Pancreas (tissue), 10 donors: ENCODE data around the gene S100PBP. TPM values are rescaled to one million over a fixed set of nuclear protein-coding genes. Genes with fewer than 3 reads are reported as not detected.

Source experiments
- ATAC-seq, 4 donors: fragments of 200-7000 bp; cut with Tn5 transposase; one replicate each; pipeline versions ENCODE4 v1.8.0 to v1.9.1; 2020; ENCODE audit warnings: mild to moderate bottlenecking in 4 of 4, moderate library complexity in 4 of 4
- DNase-seq, 6 donors: peaks; one replicate each; pipeline ENCODE4 v3.0.0-alpha.2; 2020
- FAIRE-seq: peaks from 2 replicates; lab custom pipeline; 2012; peaks lifted over from hg19 to GRCh38; lab: Jason Lieb, UNC
- H3K27ac ChIP-seq, 4 donors: fragments of 200-600 bp; sonication (generic); 1 replicate in 3 of 4; 2 replicates in 1 of 4; pipeline versions ENCODE4 v1.5.0 to v1.8.0; 2020
- H3K27me3 ChIP-seq, 4 donors: fragments of 200-600 bp; one replicate each; pipeline ENCODE4 v1.8.0; 2021
- H3K36me3 ChIP-seq, 3 donors: fragments of 200-600 bp; sonication (generic) in 1 of 3; one replicate each; pipeline versions ENCODE4 v1.5.0 to v1.8.0; 2020 to 2021
- H3K4me1 ChIP-seq, 3 donors: fragments of 200-600 bp; one replicate each; pipeline ENCODE4 v1.8.0; 2021
- H3K4me3 ChIP-seq, 4 donors: fragments of 200-600 bp; sonication (generic) in 2 of 4; one replicate each; pipeline versions ENCODE4 v1.5.0 to v1.8.0; 2020 to 2021
- H3K9me3 ChIP-seq, 4 donors: fragments of 200-600 bp; one replicate each; pipeline ENCODE4 v1.8.0; 2021
- CTCF ChIP-seq, 4 donors: fragments of 200-600 bp; sonication (generic) in 3 of 4; IDR thresholded peaks; one replicate each; pipeline versions ENCODE4 v1.5.0 to v1.8.0; 2021; ENCODE audit warnings: antibody characterized with exemption in 4 of 4
- WGBS, 2 donors: extraction: QIAGEN DNeasy Blood & Tissue Kit; methylation state at CpG; one replicate each; pipeline ENCODE4 v1.1.7; 2013; 5-methylcytosine and 5-hydroxymethylcytosine counted together
- intact Hi-C, 3 donors: fragments of 100-400 bp; cut with DNase I; formaldehyde crosslinking; loops; one replicate each; pipeline versions ENCODE4 v1.11.1 to v1.14.2; 2022
- polyA plus RNA-seq, 2 donors: library from polyadenylated mRNA; stranded (reverse); fragments of 200-250 nt; gene quantifications; one replicate each; pipeline ENCODE4 v1.2.3, GENCODE V29; 2013
- total RNA-seq, 6 donors: library from RNA; stranded (reverse); fragmentation: NEBNext Ultra II Directional in 4 of 6; extraction: Animal tissue kit (Norgen Biotek cat#: 25700) in 4 of 6; gene quantifications; one replicate each; pipeline versions ENCODE4 v1.2.1 to v1.2.4, GENCODE V29; 2021 to 2023
- donor health status: healthy with polysubstance abuse.
- donor health status: DM: no; HTN: no; CAD: no; lungs with moderate emphysema.
- donor health status: DM: no; HTN: no; CAD: no.
- donor health status: control.
- donor health status: control.
- donor health status: Bipolar disorder and iron deficiency.
- donor health status: DM: yes; HTN: yes; CAD: no.
- donor health status: DM: no; HTN: no; CAD: no.
- donor health status: DM: no; HTN: no; CAD: no.
- donor health status: DM: yes; HTN: yes; CAD: no.

The S100PBP gene
- total and polyA plus RNA-seq, 8 donors: 7.6 to 20.2 (median 11.8) TPM

- H3K4me1 ChIP-seq: no peaks in the 10 kb centered on the region
- H3K4me3 ChIP-seq: peak within 1 kb of the TSS in 3 of 4 donors; percentile 16 to 48 (median 40)
- no peaks in the 10 kb centered on the region for H3K36me3 ChIP-seq
- 2 to 3% methylated on average over 28 to 99 of the region's 99 CpGs for WGBS, 2 donors
- intact Hi-C loops: loop anchor here in 1 of 3 donors (5.0 kb wide), 1 partner anchor 163 kb away; no protein-coding TSS in a partner anchor
- no peak for TF ChIP-seq CTCF (IDR thresholded peaks at IDR 0.05)
- ATAC-seq (peak; percentile 63 to 85 (median 76)), DNase-seq (peak in 4 of 6 donors; percentile 15 to 78 (median 42)), FAIRE-seq (no peak)
- no peaks in the 10 kb centered on the region for H3K9me3 ChIP-seq
- no peaks in the 10 kb centered on the region for H3K27me3 ChIP-seq
- H3K27ac ChIP-seq: no peak within 1 kb of the TSS
Observed at GRCh38 chr1:32870615-32871363, 53.3 kb downstream of the S100PBP start, which contains the start of gene FNDC5. FNDC5 (minus strand) TSS chr1:32870912.

GRCh38 chr1:32871364-32872191 lies 54.1 kb downstream of the S100PBP start:
- no peak for TF ChIP-seq CTCF (IDR thresholded peaks at IDR 0.05)
- no peaks in the 10 kb centered on the region for H3K9me3 ChIP-seq
- H3K4me3 ChIP-seq: peak overlapping the region in 2 of 4 donors; percentile 40 to 48
- no peaks in the 10 kb centered on the region for H3K27me3 ChIP-seq
- no peaks in the 10 kb centered on the region for H3K36me3 ChIP-seq
- ATAC-seq: peak in 1 of 4 donors; percentile 9
- 61 to 66% methylated on average over 13 of the region's 13 CpGs for WGBS, 2 donors
- H3K4me1 ChIP-seq: no peaks in the 10 kb centered on the region
- DNase-seq: peak in 1 of 6 donors; percentile 12
- intact Hi-C loops: loop anchor here in 1 of 3 donors (5.0 kb wide), 1 partner anchor 164 kb away; no protein-coding TSS in a partner anchor
- no peak for FAIRE-seq
- no peak overlapping the region for H3K27ac ChIP-seq

GRCh38 chr1:32872192-32872460 lies 54.7 kb downstream of the S100PBP start:
- DNase-seq: peak in 1 of 6 donors; percentile 6
- no peaks in the 10 kb centered on the region for H3K4me1 ChIP-seq
- H3K4me3 ChIP-seq: no peak overlapping the region
- H3K9me3 ChIP-seq: no peaks in the 10 kb centered on the region
- intact Hi-C loops: loop anchor here in 1 of 3 donors (5.0 kb wide), 1 partner anchor 165 kb away; no protein-coding TSS in a partner anchor
- no peak for ATAC-seq
- no peak for TF ChIP-seq CTCF (IDR thresholded peaks at IDR 0.05)
- no peaks in the 10 kb centered on the region for H3K36me3 ChIP-seq
- no peaks in the 10 kb centered on the region for H3K27me3 ChIP-seq
- H3K27ac ChIP-seq: no peak overlapping the region
- 51 to 60% methylated on average over 7 of the region's 7 CpGs for WGBS, 2 donors
- FAIRE-seq: no peak

- intact Hi-C loops: loop anchor here in 1 of 3 donors (5.0 kb wide), 1 partner anchor 166 kb away; no protein-coding TSS in a partner anchor
- WGBS, 2 donors: 61 to 62% methylated on average over 5 of the region's 5 CpGs
- peak in 1 of 6 donors; percentile 9 for DNase-seq
- Histone ChIP-seq H3K27me3 (no peaks in the 10 kb centered on the region), H3K9me3 (no peaks in the 10 kb centered on the region), H3K4me1 (no peaks in the 10 kb centered on the region), H3K36me3 (no peaks in the 10 kb centered on the region), H3K27ac (no peak overlapping the region), H3K4me3 (no peak overlapping the region)
- no peak for FAIRE-seq
- ATAC-seq: no peak
- no peak for TF ChIP-seq CTCF (IDR thresholded peaks at IDR 0.05)
Observed at GRCh38 chr1:32873484-32873883, 56.0 kb downstream of the S100PBP start.
